ENCODE data around the gene GINS3. TPM values are rescaled to one million over a fixed set of nuclear protein-coding genes. Genes with fewer than 3 reads are reported as not detected.

Gene GINS3
- total RNA-seq, 1 donor from 2014 or later, result 2.1 TPM

DNA sequence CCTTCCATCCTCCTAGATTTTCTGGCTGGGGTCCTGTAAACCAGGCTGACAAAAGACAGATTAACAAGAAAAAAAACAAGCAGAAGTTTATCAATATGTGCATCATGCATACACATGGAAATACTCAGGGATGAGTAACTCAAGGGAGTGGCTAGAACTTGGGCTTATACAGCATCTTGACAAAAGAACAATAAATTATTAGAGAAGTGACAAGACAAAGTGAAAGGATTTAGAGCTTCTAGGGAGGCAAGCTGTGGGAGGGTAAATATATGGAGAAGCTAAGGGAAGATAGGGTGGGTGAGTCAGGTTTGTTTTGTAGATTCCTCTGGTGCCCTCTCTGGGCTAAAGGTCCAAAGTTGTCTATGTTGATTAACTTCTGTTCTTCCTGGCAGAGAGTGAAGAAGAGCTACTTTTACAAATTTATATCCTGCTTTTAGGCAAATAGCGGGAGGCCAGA lies 59.7 kb downstream of the GINS3 start:
- H3K36me3 Mint-ChIP-seq (ENCODE audit: low read depth), result no peaks in the 10 kb centered on the region
- no peak for TF ChIP-seq CTCF (IDR thresholded peaks at IDR 0.05)
- no peak overlapping the region for H3K4me3 Mint-ChIP-seq (ENCODE audit: unreplicated experiment)
- no peak overlapping the region for H3K27ac Mint-ChIP-seq (ENCODE audit: unreplicated experiment)
- no peaks in the 10 kb centered on the region for H3K9me3 Mint-ChIP-seq (ENCODE audit: low read depth)
- no peaks in the 10 kb centered on the region for H3K4me1 Mint-ChIP-seq (ENCODE audit: low read depth)
- no peak for DNase-seq (ENCODE audit: low spot score)
- H3K27me3 Mint-ChIP-seq (ENCODE audit: low read depth), result peaks cover 37% of the 10 kb centered on the region

DNA sequence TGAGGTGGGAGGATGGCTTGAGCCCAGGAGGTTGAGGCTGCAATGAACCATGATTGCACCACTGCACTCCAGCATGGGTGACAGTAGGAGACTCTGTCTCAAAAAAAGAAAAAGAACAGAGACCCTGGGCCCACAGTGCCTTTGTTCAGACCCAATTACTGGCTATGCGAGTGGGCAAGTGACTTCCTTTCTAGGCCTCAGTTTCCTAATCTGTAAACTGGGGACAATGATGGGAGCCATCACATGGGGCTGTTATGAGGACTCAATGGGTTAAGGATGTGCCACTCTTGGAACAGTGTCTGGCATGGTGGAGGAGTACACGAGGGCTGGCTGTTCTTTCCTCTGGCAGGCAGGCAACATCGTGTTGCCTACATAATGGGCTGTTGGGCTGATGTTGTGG lies 60.4 kb downstream of the GINS3 start:
- Mint-ChIP-seq H3K4me3 (ENCODE audit: unreplicated experiment) (no peak overlapping the region), H3K4me1 (ENCODE audit: low read depth) (no peaks in the 10 kb centered on the region), H3K27me3 (ENCODE audit: low read depth) (peaks cover 36% of the 10 kb centered on the region), H3K36me3 (ENCODE audit: low read depth) (no peaks in the 10 kb centered on the region), H3K9me3 (ENCODE audit: low read depth) (no peaks in the 10 kb centered on the region), H3K27ac (ENCODE audit: unreplicated experiment) (no peak overlapping the region)
- TF ChIP-seq CTCF (IDR thresholded peaks at IDR 0.05), result no peak
- no peak for DNase-seq (ENCODE audit: low spot score)

- H3K27ac Mint-ChIP-seq (ENCODE audit: unreplicated experiment), result no peak overlapping the region
- H3K9me3 Mint-ChIP-seq (ENCODE audit: low read depth), result no peaks in the 10 kb centered on the region
- no peaks in the 10 kb centered on the region for H3K36me3 Mint-ChIP-seq (ENCODE audit: low read depth)
- no peak overlapping the region for H3K4me3 Mint-ChIP-seq (ENCODE audit: unreplicated experiment)
- DNase-seq (ENCODE audit: low spot score), result no peak
- peaks cover 36% of the 10 kb centered on the region for H3K27me3 Mint-ChIP-seq (ENCODE audit: low read depth)
- no peak for TF ChIP-seq CTCF (IDR thresholded peaks at IDR 0.05)
- no peaks in the 10 kb centered on the region for H3K4me1 Mint-ChIP-seq (ENCODE audit: low read depth)
These were observed 61.9 kb downstream of the GINS3 start for GRCh38 chr16:58454178-58454577.

- Mint-ChIP-seq H3K4me3 (ENCODE audit: unreplicated experiment) (no peak overlapping the region), H3K27ac (ENCODE audit: unreplicated experiment) (no peak overlapping the region), H3K27me3 (ENCODE audit: low read depth) (peaks cover 36% of the 10 kb centered on the region), H3K9me3 (ENCODE audit: low read depth) (no peaks in the 10 kb centered on the region), H3K36me3 (ENCODE audit: low read depth) (no peaks in the 10 kb centered on the region), H3K4me1 (ENCODE audit: low read depth) (no peaks in the 10 kb centered on the region)
- no peak for DNase-seq (ENCODE audit: low spot score)
- no peak for TF ChIP-seq CTCF (IDR thresholded peaks at IDR 0.05)
These were observed 62.6 kb downstream of the GINS3 start for GRCh38 chr16:58454856-58455255.

Other genes starting within 250 kb of the GINS3 start
- 55.2 to 70.8 TPM (median 69.6 TPM) in 3 replicates for gene CSNK2A2, start 194.4 kb upstream of the GINS3 start, total RNA-seq
- gene PRSS54, start 97.4 kb upstream of the GINS3 start, total RNA-seq, result not detected in 3 replicates
- gene NDRG4, start 107.7 kb downstream of the GINS3 start, total RNA-seq, result 5.8 to 8.7 TPM (median 6.0 TPM) in 3 replicates
- gene SETD6, start 123.0 kb downstream of the GINS3 start, total RNA-seq, result 10.4 to 16.4 TPM (median 13.0 TPM) in 3 replicates
- 89.3 to 104 TPM (median 98.1 TPM) in 3 replicates for gene CNOT1, start 237.4 kb downstream of the GINS3 start, total RNA-seq

All from chondrocyte (in vitro differentiated cells).